Endothelial cell of umbilical vein (primary cell): ENCODE data around the gene TSR3. TPM values are rescaled to one million over a fixed set of nuclear protein-coding genes. Genes with fewer than 3 reads are reported as not detected.

Experiments used
- BruUV-seq: library from RNA; stranded (reverse); fragments of 400-500 nt; replicated peaks from 2 replicates; lab custom pipeline; 2021; lab: Mats Ljungman, UMichigan
- CTCF ChIA-PET: fragments of 300-600, 350-600 bp; sonication (Branson Sonifier 250); formaldehyde crosslinking; loops from one replicate; lab custom pipeline; 2021; ENCODE audit warnings: antibody characterized with exemption, inconsistent platforms; lab: Charles Lee
- POLR2A ChIA-PET: fragments of 300-600, 350-600 bp; sonication (Branson Sonifier 250); formaldehyde crosslinking; loops from one replicate; lab custom pipeline; 2021; ENCODE audit warnings: antibody characterized with exemption, inconsistent platforms; lab: Charles Lee
- DNase-seq: peaks from one replicate; pipeline ENCODE4 v3.0.0-alpha.2; 2011; ENCODE audit warnings: low read depth, low spot score
- FAIRE-seq: peaks from 2 replicates; lab custom pipeline; 2011; peaks lifted over from hg19 to GRCh38; lab: Jason Lieb, UNC
- H2AFZ ChIP-seq: 2 replicates; pipeline ENCODE4 v1.6.0; 2012; ENCODE audit warnings: low read depth, low read length, control low read depth, inconsistent platforms
- H3K27ac ChIP-seq: 2 replicates; pipeline ENCODE4 v1.5.1; 2011; ENCODE audit warnings: low read depth, mild to moderate bottlenecking, control low read depth, low read length, moderate library complexity; ENCODE audit not compliant: insufficient read depth
- H3K27me3 ChIP-seq, 2 experiments: 2 replicates each; pipeline versions ENCODE4 v1.6.0 to v1.6.1; 2011; ENCODE audit warnings: low read length in 2 of 2, mixed read lengths in 1 of 2; ENCODE audit not compliant: control insufficient read depth in 2 of 2, insufficient read depth in 2 of 2
- H3K36me3 ChIP-seq, 2 experiments: 2 replicates in 1 of 2; 3 replicates in 1 of 2; pipeline ENCODE4 v1.5.1; 2011; ENCODE audit warnings: low read length in 2 of 2, mild to moderate bottlenecking in 1 of 2, moderate library complexity in 1 of 2; ENCODE audit not compliant: control insufficient read depth in 2 of 2, insufficient read depth in 2 of 2; ENCODE audit errors: extremely low read depth in 1 of 2
- H3K4me1 ChIP-seq: 3 replicates; pipeline ENCODE4 v1.5.1; 2011; ENCODE audit warnings: mild to moderate bottlenecking, low read length; ENCODE audit not compliant: control insufficient read depth, insufficient read depth; ENCODE audit errors: extremely low read depth
- H3K4me2 ChIP-seq: 2 replicates; pipeline ENCODE4 v1.6.1; 2011; ENCODE audit warnings: low read length, control low read depth, mixed read lengths; ENCODE audit not compliant: insufficient read depth
- H3K4me3 ChIP-seq, 3 experiments: fragments of 200-600 bp in 1 of 3; sonication (generic), shearing (Covaris generic) in 1 of 3; replicated peaks in 1 of 3; 2 replicates each; pipeline ENCODE4 v1.5.1; 2011 to 2016; ENCODE audit warnings: control low read depth in 3 of 3, low read length in 3 of 3, mild to moderate bottlenecking in 2 of 3, inconsistent platforms in 1 of 3, low read depth in 1 of 3, moderate library complexity in 1 of 3; ENCODE audit not compliant: insufficient read depth in 1 of 3
- H3K79me2 ChIP-seq: 2 replicates; pipeline ENCODE4 v1.6.0; 2012; ENCODE audit warnings: low read length, inconsistent platforms; ENCODE audit not compliant: control insufficient read depth, insufficient read depth
- H3K9ac ChIP-seq: replicated peaks from 2 replicates; pipeline ENCODE3; 2011; ENCODE audit warnings: low read length, control low read depth; ENCODE audit not compliant: insufficient read depth; ENCODE audit errors: extremely low read depth
- H3K9me1 ChIP-seq: replicated peaks from 3 replicates; pipeline ENCODE4 v1.6.0; 2011; ENCODE audit warnings: mild to moderate bottlenecking, low read length; ENCODE audit not compliant: control insufficient read depth, insufficient read depth; ENCODE audit errors: extremely low read depth
- H3K9me3 ChIP-seq: replicated peaks from 2 replicates; pipeline ENCODE4 v1.5.1; 2012; ENCODE audit warnings: low read length, inconsistent platforms; ENCODE audit not compliant: control insufficient read depth, insufficient read depth
- H4K20me1 ChIP-seq: replicated peaks from 2 replicates; pipeline ENCODE3; 2011; ENCODE audit warnings: mild to moderate bottlenecking, low read length; ENCODE audit not compliant: control insufficient read depth, insufficient read depth; ENCODE audit errors: extremely low read depth
- EZH2 ChIP-seq: IDR thresholded peaks from 2 replicates; pipeline ENCODE4 v1.6.1; 2012; ENCODE audit warnings: borderline replicate concordance, low read depth, mild to moderate bottlenecking, moderate library complexity, low read length, inconsistent platforms; ENCODE audit not compliant: severe bottlenecking
- FOS ChIP-seq: IDR thresholded peaks from 2 replicates; pipeline ENCODE4 v1.6.1; 2011; ENCODE audit warnings: mild to moderate bottlenecking, low read length, moderate library complexity, borderline replicate concordance; ENCODE audit not compliant: insufficient read depth
- GATA2 ChIP-seq: IDR thresholded peaks from 2 replicates; pipeline ENCODE4 v1.7.0; 2011; ENCODE audit warnings: low read depth, mild to moderate bottlenecking, moderate library complexity, mixed read lengths, low read length; ENCODE audit not compliant: insufficient read length, insufficient read depth
- JUN ChIP-seq: IDR thresholded peaks from 2 replicates; pipeline ENCODE4 v1.6.1; 2011; ENCODE audit warnings: borderline replicate concordance, low read depth; ENCODE audit not compliant: insufficient read length, insufficient read depth
- MYC ChIP-seq: IDR thresholded peaks from one replicate; pipeline ENCODE4 v1.6.1; 2011; ENCODE audit warnings: mild to moderate bottlenecking, low read depth, low read length
- POLR2A ChIP-seq: IDR thresholded peaks from 2 replicates; pipeline ENCODE4 v1.6.1; 2012; ENCODE audit warnings: low read depth, mild to moderate bottlenecking, control low read depth, low read length
- POLR2AphosphoS5 ChIP-seq: IDR thresholded peaks from 2 replicates; pipeline ENCODE4 v1.6.1; 2012; ENCODE audit warnings: low read depth, mild to moderate bottlenecking, control low read depth, low read length, moderate library complexity; ENCODE audit not compliant: insufficient read depth
- dilution Hi-C: fragments of 300-500 bp; cut with MboI; formaldehyde crosslinking; loops from one replicate; pipeline ENCODE4 v1.15.0; 2019; ENCODE audit warnings: low sequenced_read_pairs; ENCODE audit not compliant: extremely low pct_ligation_motif_present
- intact Hi-C: fragments of 100-400 bp; cut with micrococcal nuclease; formaldehyde crosslinking; loops from one replicate; pipeline ENCODE4 v1.10.0; 2022
- polyA plus RNA-seq, 4 experiments: library from polyadenylated mRNA; depleted of rRNA in 3 of 4; stranded (reverse) in 3 of 4; unstranded in 1 of 4; fragments of >200 nt; gene quantifications; 2 replicates each; pipeline versions ENCODE4 v1.2.1 to v1.2.3, GENCODE V29; 2011 to 2012; ENCODE audit warnings: missing spikeins in 1 of 4
- total RNA-seq: library from RNA; stranded (reverse); gene quantifications from 2 replicates; pipeline ENCODE4 v1.2.3, GENCODE V29; 2021
- TF ChIP-seq, protein P1 (sequence below), 2 donors: IDR thresholded peaks; 1 replicate in 1 of 2; 2 replicates in 1 of 2; pipeline ENCODE4 v1.5.1; 2011; ENCODE audit warnings: low read length in 2 of 2, mild to moderate bottlenecking in 2 of 2, moderate library complexity in 2 of 2, control low read depth in 1 of 2, inconsistent platforms in 1 of 2, low read depth in 1 of 2; ENCODE audit not compliant: insufficient read depth in 1 of 2; ENCODE audit errors: extremely low read depth in 1 of 2
- TF ChIP-seq, protein P2 (sequence below): IDR thresholded peaks from 2 replicates; pipeline ENCODE4 v1.6.1; 2011; ENCODE audit not compliant: insufficient read depth, insufficient read length

Gene TSR3
- total and polyA plus RNA-seq, 2 donors (not counting 3 experiments of a cell fraction or from before 2014, with no cell fraction given) = 65.4 to 82.7 TPM

DNA sequence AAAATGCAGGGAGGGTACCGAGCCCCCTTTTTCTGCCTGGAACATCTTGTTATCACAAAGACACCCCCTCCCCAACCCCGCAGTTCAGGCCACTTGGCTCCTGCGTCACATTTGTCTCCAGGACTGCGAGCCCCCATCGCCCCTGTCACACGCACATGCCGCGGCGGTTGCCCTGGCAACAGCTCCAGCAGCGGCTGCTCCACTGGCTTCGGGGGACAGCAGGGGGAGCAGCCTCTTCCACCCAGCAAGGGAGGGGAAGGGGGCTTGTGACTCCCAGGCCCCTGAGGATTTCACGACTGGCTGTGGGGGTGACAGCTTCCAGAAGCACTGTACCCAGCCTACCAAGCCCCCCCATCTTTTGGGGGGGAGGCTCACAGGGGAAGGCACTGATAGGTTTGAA, 15.7 kb downstream of the TSR3 start:
- Histone ChIP-seq H3K27ac (no peak overlapping the region), H3K9me3 (no peaks in the 10 kb centered on the region), H3K9me1 (no peaks in the 10 kb centered on the region), H3K9ac (no peak overlapping the region), H2AFZ (no peak overlapping the region), H3K36me3 (no peaks in the 10 kb centered on the region), H3K4me3 (no peak overlapping the region), H4K20me1 (no peaks in the 10 kb centered on the region), H3K4me1 (peaks cover 12% of the 10 kb centered on the region), H3K27me3 (peaks cover 35 to 44% of the 10 kb centered on the region in 2 experiments), H3K4me2 (no peak overlapping the region), H3K79me2 (no peaks in the 10 kb centered on the region)
- TF ChIP-seq, protein P1, sequence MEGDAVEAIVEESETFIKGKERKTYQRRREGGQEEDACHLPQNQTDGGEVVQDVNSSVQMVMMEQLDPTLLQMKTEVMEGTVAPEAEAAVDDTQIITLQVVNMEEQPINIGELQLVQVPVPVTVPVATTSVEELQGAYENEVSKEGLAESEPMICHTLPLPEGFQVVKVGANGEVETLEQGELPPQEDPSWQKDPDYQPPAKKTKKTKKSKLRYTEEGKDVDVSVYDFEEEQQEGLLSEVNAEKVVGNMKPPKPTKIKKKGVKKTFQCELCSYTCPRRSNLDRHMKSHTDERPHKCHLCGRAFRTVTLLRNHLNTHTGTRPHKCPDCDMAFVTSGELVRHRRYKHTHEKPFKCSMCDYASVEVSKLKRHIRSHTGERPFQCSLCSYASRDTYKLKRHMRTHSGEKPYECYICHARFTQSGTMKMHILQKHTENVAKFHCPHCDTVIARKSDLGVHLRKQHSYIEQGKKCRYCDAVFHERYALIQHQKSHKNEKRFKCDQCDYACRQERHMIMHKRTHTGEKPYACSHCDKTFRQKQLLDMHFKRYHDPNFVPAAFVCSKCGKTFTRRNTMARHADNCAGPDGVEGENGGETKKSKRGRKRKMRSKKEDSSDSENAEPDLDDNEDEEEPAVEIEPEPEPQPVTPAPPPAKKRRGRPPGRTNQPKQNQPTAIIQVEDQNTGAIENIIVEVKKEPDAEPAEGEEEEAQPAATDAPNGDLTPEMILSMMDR (IDR thresholded peaks at IDR 0.05; ENCODE audit: extremely low read depth in 1 of 2, insufficient read depth in 1 of 2, low read depth in 1 of 2, low read length in 2 of 2) = no peak
- TF ChIP-seq GATA2 = no peak
- no peak for TF ChIP-seq FOS
- TF ChIP-seq POLR2A = no peak
- TF ChIP-seq JUN = no peak
- ChIA-PET POLR2A (no interaction called here), CTCF (interaction anchor here (0.6 to 1.3 kb wide), 3 partner anchors 9 to 52 kb away, joined by 3 read pairs; no protein-coding TSS in a partner anchor)
- intact Hi-C loops (no loop called here), dilution Hi-C loops (no loop called here)
- FAIRE-seq = no peak
- DNase-seq = no peak
- BruUV-seq = no TSS peak

DNA sequence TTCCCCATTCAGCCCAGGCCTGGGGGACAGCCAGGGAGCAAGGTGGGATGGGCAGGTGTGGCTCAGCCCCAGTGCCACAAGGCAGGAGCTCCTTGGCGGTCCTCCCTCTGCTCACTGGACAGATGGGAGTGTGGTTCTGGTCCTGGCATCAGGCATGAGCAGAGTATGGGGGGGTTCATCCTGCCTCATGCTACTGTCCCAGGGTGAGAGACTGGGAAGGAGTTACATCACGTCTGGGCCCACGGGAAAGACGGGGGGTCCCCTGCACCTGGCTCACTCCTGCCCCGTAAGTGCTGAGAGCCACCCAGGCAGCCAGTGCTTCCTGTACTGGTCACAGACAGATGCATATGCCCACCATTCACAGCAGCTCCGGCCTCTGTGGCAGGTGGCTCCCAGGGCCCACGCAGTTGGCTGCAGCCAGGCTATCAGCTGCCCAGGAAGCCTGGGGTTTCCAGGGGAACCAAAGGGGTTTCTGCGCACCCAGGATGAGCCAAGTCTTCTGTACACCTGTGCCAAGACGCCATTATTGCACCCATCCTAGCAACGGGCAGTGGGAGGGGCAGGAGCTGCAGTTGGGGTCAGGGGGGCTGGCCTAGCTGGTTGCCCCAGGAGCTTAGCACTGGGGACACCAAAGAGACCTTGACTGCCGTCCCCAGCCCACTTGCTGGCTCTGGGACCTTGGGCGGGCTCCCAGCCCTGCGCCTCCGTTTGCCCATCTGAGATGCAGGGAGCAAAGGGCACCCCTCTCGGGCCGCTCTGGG, 16.3 kb downstream of the TSR3 start:
- DNase-seq (no peak), FAIRE-seq (no peak)
- Histone ChIP-seq H3K79me2 (no peaks in the 10 kb centered on the region), H3K4me1 (peaks cover 12% of the 10 kb centered on the region), H3K9me3 (no peaks in the 10 kb centered on the region), H3K27me3 (peaks cover 35 to 47% of the 10 kb centered on the region in 2 experiments), H3K4me2 (no peak overlapping the region), H4K20me1 (no peaks in the 10 kb centered on the region), H2AFZ (no peak overlapping the region), H3K4me3 (no peak overlapping the region), H3K27ac (no peak overlapping the region), H3K36me3 (no peaks in the 10 kb centered on the region), H3K9me1 (no peaks in the 10 kb centered on the region), H3K9ac (no peak overlapping the region)
- no peak for TF ChIP-seq POLR2A
- no peak for TF ChIP-seq POLR2AphosphoS5
- TF ChIP-seq GATA2 = no peak
- no peak for TF ChIP-seq EZH2
- TF ChIP-seq, protein P2, sequence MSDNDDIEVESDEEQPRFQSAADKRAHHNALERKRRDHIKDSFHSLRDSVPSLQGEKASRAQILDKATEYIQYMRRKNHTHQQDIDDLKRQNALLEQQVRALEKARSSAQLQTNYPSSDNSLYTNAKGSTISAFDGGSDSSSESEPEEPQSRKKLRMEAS = no peak
- TF ChIP-seq JUN = no peak
- TF ChIP-seq, protein P1 (IDR thresholded peaks at IDR 0.05; ENCODE audit: extremely low read depth in 1 of 2, insufficient read depth in 1 of 2, low read depth in 1 of 2, low read length in 2 of 2) = no peak
- TF ChIP-seq MYC = no peak
- no peak for TF ChIP-seq FOS
- ChIA-PET CTCF (interaction anchor here (0.6 to 1.3 kb wide), 2 partner anchors 8 to 11 kb away, joined by 3 read pairs; no protein-coding TSS in a partner anchor), POLR2A (no interaction called here)
- intact Hi-C loops (no loop called here), dilution Hi-C loops (no loop called here)
- BruUV-seq = no TSS peak
